Choroid plexus epithelial cell (primary cell): ENCODE data around the gene TTC12.

Experiments
- DNase-seq: peaks from one replicate; pipeline ENCODE4 v3.0.0-alpha.2; 2010; ENCODE audit warnings: low read depth
- H3K4me3 ChIP-seq: 2 replicates; pipeline ENCODE4 v1.5.1; 2011; ENCODE audit warnings: low read depth, mild to moderate bottlenecking, control low read depth, low read length, moderate library complexity
- TF ChIP-seq, protein P1 (sequence below): conservative IDR thresholded peaks from 2 replicates; pipeline ENCODE4 v1.5.1; 2011; ENCODE audit warnings: low read depth, mild to moderate bottlenecking, control low read depth, inconsistent platforms, low read length, moderate library complexity

The TTC12 gene

DNA sequence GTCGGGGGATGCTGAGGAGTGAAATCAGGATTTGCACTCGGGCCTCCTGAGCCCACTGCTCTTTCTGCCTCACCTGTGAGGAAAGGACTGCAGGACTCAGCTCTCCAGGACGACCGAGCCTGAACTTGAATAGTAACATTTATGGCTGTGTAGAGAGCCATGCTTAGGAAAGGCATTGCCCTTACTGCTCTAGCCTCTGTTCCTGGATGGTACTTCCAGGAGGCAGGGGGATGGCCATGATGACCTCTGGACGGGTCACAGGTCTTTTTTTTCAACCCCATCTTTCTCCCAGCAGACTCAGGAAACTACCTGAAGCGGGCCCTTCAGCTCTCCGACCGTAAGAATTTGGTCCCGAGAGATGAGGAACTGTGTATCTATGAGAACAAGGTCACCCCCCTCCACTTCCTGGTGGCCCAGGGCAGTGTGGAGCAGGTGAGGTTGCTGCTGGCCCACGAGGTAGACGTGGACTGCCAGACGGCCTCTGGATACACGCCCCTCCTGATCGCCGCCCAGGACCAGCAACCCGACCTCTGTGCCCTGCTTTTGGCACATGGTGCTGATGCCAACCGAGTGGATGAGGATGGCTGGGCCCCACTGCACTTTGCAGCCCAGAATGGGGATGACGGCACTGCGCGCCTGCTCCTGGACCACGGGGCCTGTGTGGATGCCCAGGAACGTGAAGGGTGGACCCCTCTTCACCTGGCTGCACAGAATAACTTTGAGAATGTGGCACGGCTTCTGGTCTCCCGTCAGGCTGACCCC, 84.5 kb downstream of the TTC12 start:
- TF ChIP-seq, protein P1, sequence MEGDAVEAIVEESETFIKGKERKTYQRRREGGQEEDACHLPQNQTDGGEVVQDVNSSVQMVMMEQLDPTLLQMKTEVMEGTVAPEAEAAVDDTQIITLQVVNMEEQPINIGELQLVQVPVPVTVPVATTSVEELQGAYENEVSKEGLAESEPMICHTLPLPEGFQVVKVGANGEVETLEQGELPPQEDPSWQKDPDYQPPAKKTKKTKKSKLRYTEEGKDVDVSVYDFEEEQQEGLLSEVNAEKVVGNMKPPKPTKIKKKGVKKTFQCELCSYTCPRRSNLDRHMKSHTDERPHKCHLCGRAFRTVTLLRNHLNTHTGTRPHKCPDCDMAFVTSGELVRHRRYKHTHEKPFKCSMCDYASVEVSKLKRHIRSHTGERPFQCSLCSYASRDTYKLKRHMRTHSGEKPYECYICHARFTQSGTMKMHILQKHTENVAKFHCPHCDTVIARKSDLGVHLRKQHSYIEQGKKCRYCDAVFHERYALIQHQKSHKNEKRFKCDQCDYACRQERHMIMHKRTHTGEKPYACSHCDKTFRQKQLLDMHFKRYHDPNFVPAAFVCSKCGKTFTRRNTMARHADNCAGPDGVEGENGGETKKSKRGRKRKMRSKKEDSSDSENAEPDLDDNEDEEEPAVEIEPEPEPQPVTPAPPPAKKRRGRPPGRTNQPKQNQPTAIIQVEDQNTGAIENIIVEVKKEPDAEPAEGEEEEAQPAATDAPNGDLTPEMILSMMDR = no peak
- H3K4me3 ChIP-seq = no peak overlapping the region
- no peak for DNase-seq

DNA sequence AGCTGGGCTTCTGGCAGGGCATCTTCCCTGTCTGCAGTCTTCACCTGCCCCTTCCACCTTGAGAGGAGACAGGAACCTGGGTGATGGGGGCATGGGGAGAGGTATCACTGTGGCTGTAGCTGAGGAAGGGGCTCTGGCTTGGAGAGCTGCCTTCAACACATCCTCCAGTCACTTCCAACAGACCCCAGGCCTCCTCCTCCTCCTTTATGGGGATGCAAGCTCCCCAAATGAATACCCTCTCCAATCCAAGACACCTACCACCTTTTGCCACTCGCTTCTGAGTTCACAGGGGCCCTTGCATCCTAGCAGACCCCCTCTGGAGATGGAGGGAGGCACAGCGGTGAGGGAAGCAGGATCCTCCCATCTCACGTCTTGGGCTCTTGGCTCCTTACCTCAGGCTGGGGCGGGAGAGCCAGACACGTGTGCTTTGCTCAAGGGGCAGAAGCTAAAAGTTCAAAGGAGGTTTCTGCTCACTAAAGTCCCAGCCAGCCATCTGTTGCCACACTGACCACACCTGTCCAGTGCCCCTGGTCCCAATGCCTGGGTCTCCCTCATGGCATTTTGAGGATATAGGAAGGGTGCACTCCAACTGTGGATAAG, 86.3 kb downstream of the TTC12 start:
- no peak overlapping the region for H3K4me3 ChIP-seq
- TF ChIP-seq, protein P1 = no peak
- no peak for DNase-seq

DNA sequence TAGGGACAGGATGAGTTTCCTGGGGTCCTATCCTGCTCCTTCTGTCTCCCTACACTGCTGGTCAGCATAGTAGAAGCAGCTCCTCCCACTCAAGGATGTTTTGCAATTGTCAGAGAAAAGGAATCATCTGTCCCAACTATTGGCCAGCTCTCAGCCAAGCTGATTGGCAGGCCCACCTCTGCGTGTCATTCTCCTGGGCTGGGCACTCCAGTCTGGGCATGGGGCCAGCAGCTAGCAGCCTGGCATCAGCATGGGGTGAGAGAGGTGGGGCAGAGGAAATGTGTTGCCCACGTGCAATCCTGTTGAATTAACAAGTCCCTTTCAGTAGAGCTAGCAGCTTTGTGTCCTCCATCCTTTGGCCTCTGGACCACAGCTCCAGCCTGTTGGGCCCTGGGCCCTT, 87.3 kb downstream of the TTC12 start:
- no peak for DNase-seq
- H3K4me3 ChIP-seq = no peak overlapping the region
- TF ChIP-seq, protein P1 = no peak

DNA sequence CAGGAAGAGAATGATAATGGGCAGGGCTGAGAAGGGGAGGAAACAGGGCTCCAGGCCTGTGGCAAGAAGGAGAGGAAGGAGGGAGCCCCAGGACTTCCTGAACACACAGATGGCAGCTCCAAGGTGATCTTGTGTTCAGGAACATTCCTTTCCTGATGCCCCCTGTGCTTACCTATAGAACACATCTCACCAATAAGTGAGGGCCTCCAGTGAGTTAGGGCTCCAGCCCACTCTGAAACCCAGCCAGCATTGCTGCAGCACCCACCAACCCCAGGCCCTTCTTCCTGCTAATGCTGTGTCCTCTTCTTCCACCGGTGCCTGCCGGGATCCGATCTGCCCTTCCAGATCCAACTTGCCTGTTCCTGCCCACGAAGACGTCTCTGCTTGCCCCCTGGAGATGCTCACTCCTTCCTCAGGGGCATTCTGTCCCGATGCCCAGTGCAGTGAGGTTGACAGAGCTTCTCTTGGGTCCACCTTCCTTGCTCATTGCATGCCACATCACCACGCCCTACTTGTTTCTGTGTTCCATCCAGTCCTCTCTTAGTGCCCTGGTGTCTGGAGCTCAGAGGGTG, 90.6 kb downstream of the TTC12 start:
- TF ChIP-seq, protein P1 = no peak
- DNase-seq = no peak
- H3K4me3 ChIP-seq = no peak overlapping the region

DNA sequence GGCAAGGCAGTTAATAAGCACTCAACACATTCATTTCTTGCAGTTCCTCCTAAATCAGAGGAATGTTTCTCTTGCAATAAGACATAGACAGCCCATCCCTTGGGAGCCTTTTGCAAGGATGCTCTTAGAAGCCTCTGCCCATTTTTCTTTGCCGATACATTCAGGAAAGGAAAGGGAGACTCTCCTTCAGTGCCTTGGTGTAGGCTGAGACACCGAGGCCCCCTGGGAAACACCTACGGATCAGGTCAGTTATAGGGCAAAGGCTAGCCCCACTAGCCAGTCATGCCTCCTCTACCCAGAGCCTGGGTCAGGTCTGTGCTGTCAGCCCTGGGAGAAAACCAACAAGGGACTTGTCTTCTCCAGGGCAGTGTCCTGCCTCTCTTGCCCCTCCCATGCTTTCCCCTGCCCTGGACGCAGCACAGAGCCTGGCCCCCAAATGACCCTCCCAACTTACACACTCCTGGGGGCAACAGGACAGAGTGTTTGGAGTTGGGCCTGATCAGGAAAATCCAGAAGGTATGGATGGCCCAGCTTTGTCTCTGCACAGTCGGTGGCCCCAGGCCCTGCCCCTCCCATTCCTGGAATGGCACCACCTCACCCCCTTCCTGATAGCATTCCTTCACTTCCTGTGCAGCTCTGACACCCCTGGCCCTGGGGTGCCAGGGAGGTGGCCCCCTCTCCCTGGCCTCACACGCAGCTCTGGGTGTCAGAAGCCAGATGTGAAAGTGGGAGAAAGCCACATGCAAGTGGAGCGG, 91.5 kb downstream of the TTC12 start:
- no peak for DNase-seq
- TF ChIP-seq, protein P1 = no peak
- H3K4me3 ChIP-seq = no peak overlapping the region

DNA sequence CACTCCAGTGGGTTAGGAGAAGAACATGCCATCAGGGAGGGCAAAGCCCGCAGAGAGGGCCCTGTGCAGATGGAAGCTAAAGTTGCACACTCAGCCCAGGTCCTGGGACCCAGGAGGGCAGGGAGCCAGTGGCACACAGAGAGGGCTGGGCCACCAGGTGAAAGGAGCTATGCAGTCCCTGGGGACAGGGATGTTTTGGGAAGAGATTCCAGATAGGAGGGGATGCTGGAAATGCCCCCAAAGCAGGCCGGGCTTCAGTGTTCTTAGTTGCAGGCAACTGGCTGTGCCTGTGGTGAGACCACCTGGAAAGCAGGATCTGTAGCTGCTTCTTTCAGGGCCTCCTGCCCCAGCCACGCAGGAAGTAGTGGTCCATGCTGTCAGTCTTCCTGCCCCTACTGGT, 92.8 kb downstream of the TTC12 start:
- TF ChIP-seq, protein P1 = no peak
- DNase-seq = no peak
- no peak overlapping the region for H3K4me3 ChIP-seq
